A204.1 (cell line): ENCODE data around the gene SUB1.
"Not testable (repeated sequence)": the region's sequence is repeated elsewhere in the genome, so short reads cannot be mapped to it uniquely, and the experiment has no call there.

Source experiments
- FAIRE-seq: peaks from 2 replicates; lab custom pipeline; 2012; peaks lifted over from hg19 to GRCh38; lab: Jason Lieb, UNC

The SUB1 gene

GRCh38 chr5:32585446-32586275 lies at the start of gene SUB1:
TSS of gene SUB1 (plus strand) at chr5:32585557. CDS start at chr5:32588513, 2,956 bp downstream.
- peak; percentile 19 for FAIRE-seq

GRCh38 chr5:32536246-32536645 lies 49.1 kb upstream of the SUB1 start:
- no peak for FAIRE-seq

DNA sequence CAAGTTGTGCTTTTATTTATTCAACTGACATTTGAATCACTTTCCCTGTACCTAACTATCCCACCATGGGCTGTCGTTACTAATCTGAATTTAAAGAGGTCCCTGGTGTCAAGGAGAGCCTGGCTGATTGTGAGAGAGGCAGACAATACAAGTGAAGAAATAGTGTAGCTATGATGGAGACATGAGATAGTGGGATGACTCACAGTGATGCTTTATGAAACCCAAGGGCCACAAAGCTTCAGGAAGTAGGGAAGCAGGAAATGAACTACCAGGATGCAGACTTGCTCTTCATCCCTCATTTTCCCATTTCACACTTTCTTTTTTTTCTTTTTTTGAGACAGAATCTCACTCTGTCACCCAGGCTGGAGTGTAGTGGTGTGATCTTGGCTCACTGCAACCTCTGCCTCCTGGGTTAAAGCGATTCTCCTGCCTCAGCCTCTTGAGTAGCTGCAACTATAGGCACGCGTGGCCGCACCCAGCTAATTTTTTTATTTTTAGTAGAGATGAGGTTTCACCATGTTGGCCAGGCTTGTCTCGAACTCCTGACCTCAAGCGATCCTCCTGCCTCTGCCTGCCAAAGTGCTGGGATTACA lies 47.8 kb upstream of the SUB1 start:
- not testable (repeated sequence) for FAIRE-seq

- no peak for FAIRE-seq
These were observed 47.3 kb upstream of the SUB1 start for GRCh38 chr5:32538031-32538547.

DNA sequence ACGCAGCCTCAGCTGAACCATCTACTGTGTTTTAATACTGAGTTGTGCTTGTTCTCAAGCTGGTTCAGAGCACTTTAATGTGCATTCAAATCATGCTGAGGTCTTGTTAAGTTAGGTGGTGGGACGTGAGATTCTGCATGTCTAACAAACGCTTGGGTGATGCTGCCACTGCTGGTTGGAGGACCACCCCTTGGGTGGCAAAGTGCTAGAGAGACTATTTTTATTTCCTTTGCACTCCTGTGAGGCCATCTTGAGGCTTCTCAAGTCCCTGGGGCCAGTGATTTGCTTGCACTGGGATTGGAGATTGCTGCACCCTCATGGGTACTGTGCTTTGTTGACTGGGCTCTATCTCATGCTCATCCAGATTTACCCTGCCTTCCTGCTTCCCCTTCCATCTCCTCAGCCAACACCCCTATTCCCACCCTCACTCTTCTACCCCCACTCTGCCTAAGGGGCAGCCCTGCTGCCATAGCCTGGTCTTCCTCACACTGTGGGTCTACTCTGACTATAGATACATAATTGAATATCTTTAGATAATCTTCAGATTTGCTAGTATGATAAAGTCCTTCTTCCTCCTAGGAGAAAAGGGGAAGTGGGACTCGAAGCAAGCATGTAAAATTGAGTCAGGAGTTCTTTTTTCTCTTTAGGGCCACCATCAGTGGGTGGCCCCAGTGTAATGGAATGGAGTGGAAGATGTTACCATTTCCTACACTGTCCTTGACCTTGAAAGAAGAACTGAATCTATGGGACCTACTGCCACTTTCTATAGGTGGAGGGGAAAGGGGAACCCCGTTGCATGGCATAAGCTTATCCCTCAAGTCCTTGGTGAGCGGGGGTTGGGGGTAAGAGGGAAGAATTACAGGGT lies 45.1 kb upstream of the SUB1 start:
- FAIRE-seq, result no peak

- FAIRE-seq, result no peak
These were observed 44.1 kb upstream of the SUB1 start for GRCh38 chr5:32541241-32541640.

GRCh38 chr5:32542216-32543059 lies 42.9 kb upstream of the SUB1 start:
- no peak for FAIRE-seq

- FAIRE-seq, result no peak
These were observed 42.1 kb upstream of the SUB1 start for GRCh38 chr5:32543291-32543690.

- FAIRE-seq, result no peak
These were observed 40.1 kb upstream of the SUB1 start for GRCh38 chr5:32545102-32545800.

- FAIRE-seq, result no peak
These were observed 34.2 kb upstream of the SUB1 start for GRCh38 chr5:32551194-32551593.

DNA sequence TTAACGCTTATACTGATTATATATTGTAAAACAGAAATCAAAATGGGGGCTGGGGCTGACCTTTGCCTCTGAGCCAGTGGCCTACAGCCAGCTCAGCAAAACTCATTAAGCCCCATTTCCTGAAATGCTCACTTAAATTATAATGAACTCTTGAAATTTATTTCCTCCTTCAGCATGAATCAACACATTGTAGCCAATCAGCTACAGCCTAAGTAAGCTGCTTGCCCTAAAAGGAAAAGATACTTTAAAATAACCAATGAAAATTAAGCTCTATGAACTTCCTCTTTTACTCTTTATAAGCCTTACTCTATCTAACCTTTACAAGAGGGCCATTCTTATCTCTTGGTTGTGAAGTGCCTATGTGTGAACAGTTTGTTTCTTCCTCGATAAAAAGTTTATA lies 33.5 kb upstream of the SUB1 start:
- FAIRE-seq, result no peak

DNA sequence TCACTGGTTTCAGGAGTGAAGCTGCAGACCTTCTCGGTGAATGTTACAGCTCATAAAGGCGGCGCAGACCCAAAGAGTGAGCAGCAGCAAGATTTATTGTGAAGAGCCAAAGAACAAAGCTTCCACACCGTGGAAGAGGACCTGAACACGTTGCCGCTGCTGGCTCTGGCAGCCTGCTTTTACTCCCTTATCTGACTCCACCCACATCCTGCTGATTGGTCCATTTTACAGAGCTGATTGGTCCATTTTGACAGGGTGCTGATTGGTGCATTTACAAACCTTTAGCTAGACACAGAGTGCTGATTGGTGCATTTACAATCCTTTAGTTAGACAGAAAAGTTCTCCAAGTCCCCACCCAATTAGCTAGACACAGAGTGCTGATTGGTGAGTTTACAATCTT lies 32.9 kb upstream of the SUB1 start:
- FAIRE-seq, result not testable (repeated sequence)

GRCh38 chr5:32552936-32553335 lies 32.4 kb upstream of the SUB1 start:
- no peak for FAIRE-seq

- not testable (repeated sequence) for FAIRE-seq
These were observed 31.1 kb upstream of the SUB1 start for GRCh38 chr5:32554181-32554780.

- not testable (repeated sequence) for FAIRE-seq
These were observed 28.8 kb upstream of the SUB1 start for GRCh38 chr5:32556543-32556942.

DNA sequence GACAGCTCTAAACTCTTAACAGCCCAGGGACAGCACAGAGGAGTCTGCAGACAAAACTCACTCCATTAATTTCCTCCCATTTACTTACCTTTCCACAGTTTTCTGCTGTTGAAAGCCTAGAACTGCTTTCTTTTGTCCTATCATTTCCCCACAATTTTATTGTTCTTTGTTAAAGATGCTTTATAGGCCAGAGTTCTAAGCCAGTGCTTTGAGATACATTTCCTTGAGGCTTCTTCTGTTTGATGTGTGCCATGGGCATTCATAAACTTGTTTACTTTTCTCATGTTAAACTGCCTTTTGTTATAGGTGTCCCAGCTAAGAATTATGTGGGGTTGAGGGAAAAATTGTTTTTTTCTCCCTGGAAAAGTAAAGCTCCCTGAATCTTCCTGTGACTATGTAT lies 25.9 kb upstream of the SUB1 start:
- no peak for FAIRE-seq

DNA sequence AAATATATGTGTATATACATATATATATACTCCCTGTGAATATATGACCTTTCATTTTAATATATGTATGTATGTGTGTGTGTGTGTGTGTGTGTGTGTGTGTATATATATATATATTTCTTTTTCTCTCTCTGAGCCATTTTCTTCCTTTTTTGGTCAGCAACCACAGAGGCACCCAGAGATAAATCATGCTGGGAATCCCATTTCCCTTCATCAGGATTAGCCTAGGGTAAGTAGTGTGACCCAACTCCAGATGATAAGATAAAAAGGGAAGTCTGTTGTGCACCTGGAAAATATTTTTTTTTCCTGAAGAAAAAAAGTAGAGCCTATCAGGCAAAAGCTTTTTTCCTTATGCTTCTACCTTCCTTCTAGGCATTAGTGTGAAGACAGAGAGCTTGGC lies 25.4 kb upstream of the SUB1 start:
- no peak for FAIRE-seq

DNA sequence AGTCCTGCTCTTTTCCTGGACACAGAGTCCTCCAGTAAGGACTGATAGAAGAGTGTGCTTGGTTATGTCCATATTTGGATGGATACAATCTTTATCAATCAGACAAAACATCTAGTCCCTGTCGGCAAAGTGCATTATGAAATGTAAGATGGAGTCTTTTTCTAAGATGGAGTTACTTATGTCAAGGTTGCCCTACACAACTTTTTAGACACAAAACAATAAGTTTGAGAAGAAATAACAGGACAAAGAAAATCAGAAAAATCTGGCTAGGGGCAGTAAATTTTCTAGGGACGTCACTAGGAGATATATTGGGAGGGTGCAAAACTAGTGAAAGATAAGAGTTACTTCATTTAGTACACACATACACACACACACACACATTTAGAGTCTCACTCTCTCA lies 23.3 kb upstream of the SUB1 start:
- no peak for FAIRE-seq

- no peak for FAIRE-seq
These were observed 22.5 kb upstream of the SUB1 start for GRCh38 chr5:32562843-32563242.

DNA sequence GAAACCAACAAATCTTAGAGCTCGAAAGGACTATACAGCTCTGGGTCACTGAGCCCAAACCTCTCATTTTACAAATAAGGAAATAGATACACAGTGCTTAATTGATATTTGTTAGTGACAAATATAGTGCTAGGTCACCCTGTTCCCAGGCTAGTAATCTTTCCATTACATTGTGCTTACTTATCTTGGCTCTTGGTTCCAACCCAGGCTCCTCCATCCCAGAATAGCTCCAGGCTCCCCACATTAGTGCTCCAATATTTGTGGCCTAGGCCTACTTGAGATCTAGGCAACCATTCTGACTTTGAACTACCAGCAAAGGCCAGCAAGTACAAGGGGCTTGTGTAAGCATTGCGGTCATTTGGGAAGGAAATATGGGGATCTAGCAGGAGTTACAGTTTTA lies 21.7 kb upstream of the SUB1 start:
- FAIRE-seq, result no peak

- FAIRE-seq, result no peak
These were observed 20.2 kb upstream of the SUB1 start for GRCh38 chr5:32565145-32565544.
